ENCODE results near the gene ATPAF2.
A peak's percentile ranks its signal among the peaks of the same experiment; 100 is the strongest.

Gene ATPAF2

GRCh38 chr17:17985555-17985954 lies 53.4 kb downstream of the ATPAF2 start:
- no peak for DNase-seq (ENCODE audit: low spot score)

DNA sequence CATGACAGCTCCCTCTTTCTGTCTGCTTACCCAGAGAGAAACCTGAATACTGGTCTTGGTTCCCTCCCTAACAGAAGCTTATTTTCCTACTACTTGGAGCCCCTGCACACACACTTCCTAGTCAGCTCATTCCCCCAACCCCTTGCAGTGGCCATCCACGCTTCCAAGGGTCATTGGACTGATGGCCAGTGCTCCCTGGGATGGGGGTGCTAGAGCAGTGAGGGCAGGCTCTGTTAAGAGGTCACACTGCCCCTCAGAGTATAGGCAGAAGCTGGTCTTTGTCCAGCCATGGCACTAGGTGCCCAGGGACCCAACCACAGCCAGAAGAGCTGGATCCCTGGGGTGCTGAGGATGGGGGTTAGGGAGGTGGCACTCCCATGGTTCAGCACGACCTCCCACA lies 53.8 kb downstream of the ATPAF2 start:
- DNase-seq (ENCODE audit: low spot score): no peak

GRCh38 chr17:17983776-17984175 lies 55.2 kb downstream of the ATPAF2 start:
- DNase-seq (ENCODE audit: low spot score): no peak

GRCh38 chr17:17983376-17983775 lies 55.6 kb downstream of the ATPAF2 start:
- no peak for DNase-seq (ENCODE audit: low spot score)

GRCh38 chr17:17982801-17983200 lies 56.2 kb downstream of the ATPAF2 start:
- no peak for DNase-seq (ENCODE audit: low spot score)

DNA sequence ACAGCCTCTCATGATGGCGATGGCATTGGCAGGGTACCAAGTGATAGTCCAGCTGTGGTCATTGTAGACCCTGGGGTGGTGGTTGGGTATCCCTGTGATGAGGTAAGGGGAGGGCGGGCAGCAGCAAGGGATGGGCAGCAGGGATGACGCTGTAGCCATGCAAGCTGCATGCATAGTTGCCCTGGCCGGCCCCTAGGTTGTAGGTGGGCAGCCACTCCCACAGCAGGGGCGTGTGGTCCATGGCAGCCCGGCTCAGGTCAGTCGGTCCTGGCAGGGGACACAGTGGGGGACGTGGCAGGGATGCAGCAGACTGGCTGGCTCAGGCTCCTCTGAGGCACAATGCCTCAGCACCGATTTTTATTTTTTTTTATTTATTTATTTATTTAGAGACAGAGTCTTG lies 57.6 kb downstream of the ATPAF2 start:
- DNase-seq (ENCODE audit: low spot score): no peak

GRCh38 chr17:17979778-17980177 lies 59.2 kb downstream of the ATPAF2 start:
- no peak for DNase-seq (ENCODE audit: low spot score)

DNA sequence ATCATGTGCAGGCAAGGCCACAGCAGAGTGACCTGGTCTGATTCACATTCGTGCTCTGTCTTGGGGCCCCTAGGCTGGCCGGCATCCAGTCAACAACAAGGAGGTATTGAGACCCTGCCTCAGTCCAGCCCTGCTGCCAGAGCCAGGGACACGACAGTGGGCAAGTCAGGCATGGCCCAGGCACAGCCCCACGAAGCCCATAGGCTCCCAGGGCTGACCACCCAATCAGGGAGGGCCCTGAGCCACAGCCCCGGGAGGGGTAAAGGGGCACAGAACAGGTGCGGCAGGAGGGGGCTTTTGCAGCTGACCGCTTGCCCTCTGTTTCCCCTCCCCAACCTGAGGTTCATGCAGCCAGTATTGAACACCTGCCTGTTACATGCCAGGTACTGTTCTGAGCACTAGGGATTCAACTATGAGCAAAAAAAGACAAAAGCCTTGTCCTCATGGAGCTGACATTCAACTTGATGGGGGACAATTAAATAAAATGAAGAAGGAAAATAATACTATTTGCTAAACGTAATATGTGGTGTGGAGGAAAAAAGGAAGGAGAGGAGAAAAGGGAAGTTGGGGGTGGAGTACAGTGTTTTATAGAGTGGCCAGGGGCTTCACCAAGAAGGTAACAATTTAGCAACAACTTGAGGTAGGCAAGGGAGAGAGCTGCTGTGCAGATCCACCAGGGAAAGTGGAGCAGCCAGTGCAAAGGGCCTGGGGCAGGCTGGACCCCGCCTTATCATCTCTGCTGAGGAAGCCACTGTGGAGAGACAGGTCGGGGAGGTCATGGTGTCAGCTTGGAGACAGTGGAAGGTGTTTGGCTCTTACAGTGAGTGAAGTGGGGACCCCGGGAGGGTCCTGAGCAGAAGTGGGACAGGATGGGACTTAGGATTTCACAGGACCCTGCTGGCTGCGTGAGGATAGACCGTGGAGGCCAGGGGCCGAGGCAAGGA lies 60.2 kb downstream of the ATPAF2 start:
- no peak for DNase-seq (ENCODE audit: low spot score)

- no peak for DNase-seq (ENCODE audit: low spot score)
These were observed 61.9 kb downstream of the ATPAF2 start for GRCh38 chr17:17976931-17977570.

DNA sequence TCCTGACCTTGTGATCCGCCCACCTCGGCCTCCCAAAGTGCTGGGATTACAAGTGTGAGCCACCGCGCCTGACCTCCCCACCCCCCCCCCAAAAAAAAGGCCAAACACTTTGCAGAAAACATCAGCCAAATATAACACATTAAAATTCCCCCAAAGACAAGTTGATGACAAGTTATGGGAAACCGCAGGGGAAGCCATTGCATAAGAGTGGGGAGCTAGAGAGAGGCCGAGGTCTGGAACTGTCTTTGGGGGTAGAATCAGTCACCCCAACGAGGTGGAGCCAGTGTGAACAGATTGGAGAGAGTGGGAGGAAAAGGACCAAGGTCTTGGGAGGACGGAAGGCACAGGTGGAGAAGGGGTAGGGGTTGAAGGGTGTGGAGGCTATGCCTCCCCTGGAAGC lies 63.5 kb downstream of the ATPAF2 start:
- DNase-seq (ENCODE audit: low spot score): no peak

DNA sequence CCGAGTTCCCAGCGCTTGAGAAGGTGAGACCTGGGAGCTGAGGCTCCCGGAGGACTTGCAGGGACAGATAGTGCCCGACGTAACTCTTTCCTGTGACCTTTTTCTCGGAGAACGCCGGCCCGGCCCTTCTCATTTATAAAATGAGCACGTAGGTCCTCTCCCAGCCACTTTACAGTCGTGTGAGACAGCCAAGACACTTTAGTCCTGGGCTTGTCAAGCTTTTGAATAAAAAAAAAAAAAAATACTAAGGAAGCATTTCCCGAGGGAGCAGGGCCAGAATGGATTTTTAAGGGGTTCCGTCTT lies 66.1 kb downstream of the ATPAF2 start:
- DNase-seq (ENCODE audit: low spot score): no peak

GRCh38 chr17:17972126-17972951 lies 66.6 kb downstream of the ATPAF2 start, which contains the start of the genes DRC3 and TOM1L2:
Gene DRC3, plus strand, starts transcription at chr17:17972862. Its CDS starts 4,737 bp downstream, at chr17:17977599.
Gene TOM1L2, minus strand, starts transcription at chr17:17972400. Its CDS starts 87 bp downstream, at chr17:17972313.
- peak; percentile 100 for DNase-seq (ENCODE audit: low spot score)

DNA sequence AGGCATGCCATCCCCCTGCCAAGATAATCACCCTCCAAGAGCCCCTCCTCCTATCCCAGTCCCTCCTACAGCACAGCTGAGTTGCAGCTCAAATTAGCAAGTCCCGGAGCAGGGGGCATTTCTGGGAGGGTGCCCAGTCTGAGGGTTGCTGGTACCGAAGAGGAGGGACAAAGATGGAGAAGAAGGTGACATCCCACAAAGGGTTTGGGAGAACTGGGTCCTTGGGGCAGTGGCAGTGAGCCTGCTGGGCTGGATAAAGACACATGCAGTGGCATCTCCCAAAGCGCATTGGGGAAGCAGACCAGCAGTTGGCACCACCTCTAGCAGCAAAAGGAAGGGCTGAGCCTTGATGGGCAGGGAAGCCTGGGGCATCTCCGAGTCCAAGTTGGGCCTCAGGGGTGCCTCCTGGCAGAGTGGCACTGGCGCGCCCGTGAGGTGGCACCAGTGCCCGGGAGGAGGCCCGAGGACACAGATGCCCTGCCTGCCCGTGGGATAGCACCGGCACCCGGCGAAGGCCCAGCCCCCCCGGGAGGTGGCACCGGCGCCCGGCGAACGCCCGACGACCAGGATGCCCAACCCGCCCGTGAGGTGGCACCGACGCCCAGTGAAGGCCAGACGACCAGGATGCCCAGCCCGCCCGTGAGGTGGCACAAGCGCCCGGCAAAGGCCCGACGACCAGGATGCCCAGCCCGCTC lies 67.4 kb downstream of the ATPAF2 start:
- peak; percentile 17 for DNase-seq (ENCODE audit: low spot score)

- no peak for DNase-seq (ENCODE audit: low spot score)
These were observed 68.1 kb downstream of the ATPAF2 start for GRCh38 chr17:17970699-17971430.

All from putamen (tissue), 1 donor.